Duodenal mucosa (tissue), 2 donors: ENCODE data around the gene TRIP10.
"Not testable (repeated sequence)": the region's sequence is repeated elsewhere in the genome, so short reads cannot be mapped to it uniquely, and the experiment has no call there.

Experiments used
- H3K27ac ChIP-seq: one replicate; pipeline ENCODE4 v1.7.0; 2013; ENCODE audit warnings: low read depth, low read length
- H3K27me3 ChIP-seq, 2 donors: one replicate each; pipeline ENCODE4 v1.7.0; 2013; ENCODE audit warnings: low read length in 2 of 2, control low read depth in 1 of 2; ENCODE audit not compliant: insufficient read depth in 2 of 2, control insufficient read depth in 1 of 2
- H3K36me3 ChIP-seq, 2 donors: one replicate each; pipeline ENCODE4 v1.7.0; 2013; ENCODE audit warnings: low read length in 2 of 2, control low read depth in 1 of 2; ENCODE audit not compliant: insufficient read depth in 2 of 2, control insufficient read depth in 1 of 2
- H3K4me1 ChIP-seq, 2 donors: one replicate each; pipeline ENCODE4 v1.7.0; 2013; ENCODE audit warnings: low read length in 2 of 2, control low read depth in 1 of 2; ENCODE audit not compliant: insufficient read depth in 2 of 2, control insufficient read depth in 1 of 2
- H3K4me3 ChIP-seq, 2 donors: one replicate each; pipeline ENCODE4 v1.7.0; 2013; ENCODE audit warnings: low read length in 2 of 2, low read depth in 1 of 2
- H3K9ac ChIP-seq, 2 donors: one replicate each; pipeline ENCODE4 v1.7.0; 2013; ENCODE audit warnings: low read length in 2 of 2, low read depth in 1 of 2
- H3K9me3 ChIP-seq, 2 donors: one replicate each; pipeline ENCODE4 v1.7.0; 2013; ENCODE audit warnings: low read length in 2 of 2, control low read depth in 1 of 2; ENCODE audit not compliant: control insufficient read depth in 1 of 2

Gene TRIP10

DNA sequence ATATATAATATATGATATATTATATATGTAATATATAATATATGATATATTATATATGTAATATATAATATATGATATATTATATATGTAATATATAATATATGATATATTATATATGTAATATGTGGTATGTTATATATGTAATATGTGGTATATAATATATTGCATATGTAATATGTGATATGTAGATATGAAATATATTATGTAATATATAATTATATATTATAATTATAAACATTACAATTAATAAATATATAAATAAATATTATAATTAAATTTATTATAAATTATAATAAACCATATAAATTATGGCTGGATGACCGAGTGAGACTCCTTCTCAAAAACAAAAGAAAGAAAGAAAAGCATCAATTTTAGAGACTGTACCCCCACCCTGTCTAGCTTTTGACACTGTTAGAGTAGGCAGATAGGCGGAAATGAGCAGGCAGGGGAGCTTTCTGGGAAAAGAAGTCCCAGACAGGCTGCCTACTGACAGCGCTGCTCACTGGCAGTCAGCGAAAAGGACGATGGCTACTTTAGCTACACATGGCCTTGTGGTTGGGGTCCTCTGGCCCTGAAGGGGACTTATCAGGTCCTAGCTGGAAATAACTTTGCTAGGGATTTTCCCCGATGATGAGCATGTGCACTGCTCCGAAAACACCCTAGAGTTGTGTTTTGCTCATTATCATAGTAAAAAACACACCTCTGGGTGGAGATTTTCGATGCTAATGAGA is 38.7 kb upstream of the TRIP10 start:
- Histone ChIP-seq H3K9me3 (no peaks in the 10 kb centered on the region), H3K36me3 (no peaks in the 10 kb centered on the region), H3K4me3 (no peak overlapping the region), H3K4me1 (no peaks in the 10 kb centered on the region), H3K27ac (no peak overlapping the region), H3K27me3 (no peaks in the 10 kb centered on the region), H3K9ac (no peak overlapping the region)

DNA sequence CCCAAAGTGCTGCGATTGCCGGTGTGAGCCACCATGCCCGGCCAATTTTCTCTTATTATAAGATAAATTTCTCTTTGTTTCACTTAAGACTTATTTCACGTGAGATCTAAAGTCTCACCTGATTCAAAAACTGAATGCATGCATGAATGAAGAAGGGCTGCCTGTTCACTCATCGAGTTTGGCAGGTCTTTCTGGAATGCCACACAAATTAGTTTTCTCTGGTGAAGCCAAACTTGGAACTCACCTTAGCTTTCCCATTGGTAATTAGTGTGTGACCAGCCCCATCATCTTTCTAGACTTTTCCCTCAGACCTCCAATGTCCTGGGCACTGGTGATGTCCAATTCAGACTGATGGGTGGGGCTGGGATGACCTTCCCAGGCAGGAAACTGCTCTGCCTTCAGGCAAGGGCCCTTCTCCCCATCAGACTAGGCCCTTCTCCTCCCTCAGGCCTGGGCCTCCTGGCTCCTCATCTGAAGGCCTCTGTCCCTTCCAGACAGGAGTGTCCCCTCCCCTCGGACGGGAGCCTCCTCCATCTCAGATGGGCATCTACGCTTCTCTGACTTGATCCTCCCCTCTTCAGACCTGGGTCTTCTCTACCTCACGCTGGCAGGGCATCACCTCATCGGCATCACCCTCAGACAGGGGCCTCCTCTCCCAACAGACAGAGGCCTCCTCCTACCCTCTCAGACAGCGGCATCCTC is 33.4 kb upstream of the TRIP10 start:
- H3K9me3 ChIP-seq: no peaks in the 10 kb centered on the region
- no peak overlapping the region for H3K9ac ChIP-seq
- no peak overlapping the region for H3K4me3 ChIP-seq
- no peaks in the 10 kb centered on the region for H3K4me1 ChIP-seq
- no peak overlapping the region for H3K27ac ChIP-seq
- H3K27me3 ChIP-seq: no peaks in the 10 kb centered on the region
- no peaks in the 10 kb centered on the region for H3K36me3 ChIP-seq

DNA sequence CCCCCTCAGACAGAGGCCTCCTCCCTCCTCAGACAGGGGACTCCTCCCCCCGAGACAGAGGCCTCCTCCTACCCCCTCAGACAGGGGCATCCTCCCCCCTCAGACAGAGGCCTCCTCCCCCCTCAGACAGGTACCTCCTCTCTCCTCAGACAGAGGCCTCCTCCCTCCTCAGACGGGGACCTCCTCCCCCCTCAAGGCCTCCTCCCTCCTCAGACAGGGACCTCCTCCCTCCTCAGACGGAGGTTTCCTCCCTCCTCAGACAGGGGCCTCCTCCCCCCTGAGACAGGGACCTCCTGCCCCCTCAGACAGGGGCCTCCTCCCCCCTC is 32.9 kb upstream of the TRIP10 start:
- Histone ChIP-seq H3K27me3 (no peaks in the 10 kb centered on the region), H3K9ac (no peak overlapping the region), H3K4me3 (no peak overlapping the region), H3K9me3 (no peaks in the 10 kb centered on the region), H3K27ac (no peak overlapping the region), H3K4me1 (no peaks in the 10 kb centered on the region), H3K36me3 (no peaks in the 10 kb centered on the region)

- H3K36me3 ChIP-seq: no peaks in the 10 kb centered on the region
- no peak overlapping the region for H3K4me3 ChIP-seq
- H3K27me3 ChIP-seq: no peaks in the 10 kb centered on the region
Observed at GRCh38 chr19:6707011-6707657, 32.3 kb upstream of the TRIP10 start.

DNA sequence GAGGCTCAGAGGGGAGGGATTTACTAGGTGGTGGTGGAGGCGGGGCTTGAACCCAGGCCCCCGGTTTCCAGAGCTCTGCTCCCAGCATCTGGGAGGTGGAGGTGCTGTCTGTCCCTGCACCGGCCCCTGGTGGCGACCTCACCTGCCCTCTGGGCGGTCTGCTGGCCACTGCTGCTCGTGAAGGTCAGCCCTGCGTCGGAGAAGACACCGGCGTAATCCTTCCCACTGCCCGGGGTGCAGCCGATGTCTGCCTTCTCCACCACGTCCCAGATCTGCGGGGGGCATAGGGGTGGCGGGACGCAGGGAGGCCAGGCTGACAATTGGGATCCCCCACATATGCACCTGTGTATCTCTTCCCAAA is 31.8 kb upstream of the TRIP10 start:
- H3K27me3 ChIP-seq: no peaks in the 10 kb centered on the region
- no peak overlapping the region for H3K9ac ChIP-seq
- no peaks in the 10 kb centered on the region for H3K36me3 ChIP-seq
- no peaks in the 10 kb centered on the region for H3K4me1 ChIP-seq
- H3K9me3 ChIP-seq: no peaks in the 10 kb centered on the region
- no peak overlapping the region for H3K27ac ChIP-seq
- H3K4me3 ChIP-seq: no peak overlapping the region

More at GRCh38 chr19:6707011-6707657, 32.3 kb upstream of the TRIP10 start:
- Histone ChIP-seq H3K4me1 (no peaks in the 10 kb centered on the region), H3K9ac (no peak overlapping the region), H3K9me3 (no peaks in the 10 kb centered on the region), H3K27ac (no peak overlapping the region)

GRCh38 chr19:6708346-6708745 is 31.1 kb upstream of the TRIP10 start:
- no peak overlapping the region for H3K9ac ChIP-seq
- H3K27me3 ChIP-seq: no peaks in the 10 kb centered on the region
- H3K4me3 ChIP-seq: no peak overlapping the region
- no peaks in the 10 kb centered on the region for H3K4me1 ChIP-seq
- no peaks in the 10 kb centered on the region for H3K9me3 ChIP-seq
- no peaks in the 10 kb centered on the region for H3K36me3 ChIP-seq
- H3K27ac ChIP-seq: no peak overlapping the region

DNA sequence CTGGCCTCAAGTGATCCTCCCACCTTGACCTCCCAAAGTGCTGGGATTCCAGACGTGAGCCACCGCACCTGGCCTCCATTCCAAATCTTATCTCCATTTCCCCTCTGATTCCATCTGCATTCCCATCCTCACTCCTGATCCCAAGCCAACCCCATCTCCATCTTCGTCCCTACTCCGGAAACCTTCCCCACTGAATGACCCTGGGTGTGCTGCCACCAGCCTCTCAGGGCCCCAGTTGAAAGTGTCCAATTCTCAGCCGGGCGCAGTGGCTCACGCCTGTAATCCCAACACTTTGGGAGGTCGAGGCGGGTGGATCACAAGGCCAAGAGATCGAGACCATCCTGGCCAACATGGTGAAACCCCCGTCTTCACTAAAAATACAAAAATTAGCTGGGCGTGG is 30.6 kb upstream of the TRIP10 start:
- not testable (repeated sequence) for H3K9ac ChIP-seq, H3K36me3 ChIP-seq, H3K4me3 ChIP-seq, H3K9me3 ChIP-seq, H3K27me3 ChIP-seq, H3K27ac ChIP-seq, H3K4me1 ChIP-seq

DNA sequence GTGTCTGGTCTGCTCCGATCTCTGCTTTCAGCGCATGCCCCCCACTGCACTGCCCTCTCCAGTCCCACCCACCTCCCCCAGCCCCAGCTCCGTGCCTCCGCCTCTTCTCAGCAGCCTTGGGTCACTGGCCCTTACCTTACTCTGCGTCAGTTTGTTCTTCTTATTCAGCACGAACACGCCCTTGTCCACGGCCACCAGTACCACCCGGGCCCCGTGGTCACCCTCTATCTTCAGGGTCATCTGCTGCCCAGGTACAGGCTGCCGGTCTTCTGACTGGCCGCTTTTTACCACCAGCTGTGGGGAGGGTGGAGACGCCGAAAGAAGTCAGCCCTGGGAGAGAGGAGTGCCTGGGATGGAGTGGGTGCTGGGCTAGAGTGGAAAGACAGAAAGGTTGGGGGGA is 29.9 kb upstream of the TRIP10 start:
- H3K36me3 ChIP-seq: no peaks in the 10 kb centered on the region
- no peaks in the 10 kb centered on the region for H3K9me3 ChIP-seq
- no peak overlapping the region for H3K9ac ChIP-seq
- no peak overlapping the region for H3K4me3 ChIP-seq
- H3K4me1 ChIP-seq: no peaks in the 10 kb centered on the region
- H3K27ac ChIP-seq: no peak overlapping the region
- no peaks in the 10 kb centered on the region for H3K27me3 ChIP-seq

GRCh38 chr19:6710273-6711077 is 29.0 kb upstream of the TRIP10 start:
- Histone ChIP-seq H3K27me3 (no peaks in the 10 kb centered on the region), H3K9me3 (no peaks in the 10 kb centered on the region), H3K9ac (no peak overlapping the region), H3K4me1 (no peaks in the 10 kb centered on the region), H3K36me3 (no peaks in the 10 kb centered on the region), H3K4me3 (no peak overlapping the region), H3K27ac (no peak overlapping the region)

GRCh38 chr19:6711078-6711361 is 28.5 kb upstream of the TRIP10 start:
- no peaks in the 10 kb centered on the region for H3K36me3 ChIP-seq
- no peak overlapping the region for H3K4me3 ChIP-seq
- no peaks in the 10 kb centered on the region for H3K9me3 ChIP-seq
- no peak overlapping the region for H3K27ac ChIP-seq
- H3K9ac ChIP-seq: no peak overlapping the region
- H3K27me3 ChIP-seq: no peaks in the 10 kb centered on the region
- no peaks in the 10 kb centered on the region for H3K4me1 ChIP-seq
